Forelimb muscle (tissue), 1 donor: Measurements from ENCODE around the gene SSC4D. TPM values are rescaled to one million over a fixed set of nuclear protein-coding genes. Genes with fewer than 3 reads are reported as not detected.
"Not testable (repeated sequence)": the region's sequence is repeated elsewhere in the genome, so short reads cannot be mapped to it uniquely, and the experiment has no call there.

ENCODE experiments used
- DNase-seq: peaks from one replicate; pipeline ENCODE4 v3.0.0-alpha.2; 2013; ENCODE audit warnings: low read depth
- polyA plus RNA-seq: library from polyadenylated mRNA; unstranded; fragments of 120-200 nt; gene quantifications from one replicate; pipeline ENCODE4 v1.2.1, GENCODE V29; 2013; ENCODE audit not compliant: insufficient read length

SSC4D gene
- polyA plus RNA-seq, 1 donor, result 0.94 TPM

DNA sequence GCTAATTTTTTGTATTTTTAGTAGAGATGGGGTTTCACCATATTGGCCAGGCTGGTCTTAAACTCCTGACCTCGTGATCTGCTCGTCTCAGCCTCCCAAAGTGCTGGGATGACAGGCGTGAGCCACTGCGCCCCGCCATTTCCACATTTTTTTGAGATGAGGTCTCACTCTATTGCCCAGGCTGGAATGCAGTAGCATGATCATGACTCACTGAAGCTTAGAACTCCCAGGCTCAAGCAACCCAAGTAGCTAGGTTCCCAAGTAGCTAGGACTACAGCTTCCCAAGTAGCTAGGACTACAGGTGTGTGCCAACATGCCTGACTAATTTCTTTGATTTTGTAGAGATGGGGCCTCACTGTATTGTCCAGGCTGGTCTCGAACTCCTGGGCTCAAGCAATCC lies 11.6 kb upstream of the SSC4D start:
- not testable (repeated sequence) for DNase-seq

DNA sequence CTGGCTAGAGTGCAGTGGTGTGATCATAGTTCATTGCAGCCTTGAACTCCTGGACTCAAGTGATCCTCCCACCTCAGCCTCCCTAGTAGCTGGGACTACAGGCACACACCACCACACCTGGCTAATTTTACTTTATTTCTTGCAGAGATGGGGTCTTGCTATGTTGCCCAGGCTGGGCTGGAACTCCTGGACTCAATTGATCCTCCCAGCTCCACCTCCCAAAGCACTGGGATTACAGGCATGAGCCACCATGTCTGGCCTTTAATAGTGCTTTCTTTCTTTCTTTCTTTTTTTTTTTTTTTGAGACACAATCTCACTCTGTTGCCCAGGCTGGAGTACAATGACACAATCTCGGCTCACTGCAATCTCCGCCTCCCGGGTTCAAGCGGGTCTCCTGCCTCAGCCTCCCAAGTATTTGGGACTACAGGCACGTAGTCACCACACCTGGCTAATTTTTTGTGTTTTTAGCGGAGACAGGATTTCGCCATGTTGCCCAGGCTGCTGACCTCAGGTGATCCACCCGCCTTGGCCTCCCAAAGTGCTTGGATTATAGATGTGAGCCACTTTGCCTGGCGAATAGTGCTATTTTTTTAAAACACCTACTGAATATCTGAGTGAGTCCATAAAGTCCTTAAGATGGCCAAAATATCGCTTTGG lies 8.3 kb upstream of the SSC4D start:
- not testable (repeated sequence) for DNase-seq

DNA sequence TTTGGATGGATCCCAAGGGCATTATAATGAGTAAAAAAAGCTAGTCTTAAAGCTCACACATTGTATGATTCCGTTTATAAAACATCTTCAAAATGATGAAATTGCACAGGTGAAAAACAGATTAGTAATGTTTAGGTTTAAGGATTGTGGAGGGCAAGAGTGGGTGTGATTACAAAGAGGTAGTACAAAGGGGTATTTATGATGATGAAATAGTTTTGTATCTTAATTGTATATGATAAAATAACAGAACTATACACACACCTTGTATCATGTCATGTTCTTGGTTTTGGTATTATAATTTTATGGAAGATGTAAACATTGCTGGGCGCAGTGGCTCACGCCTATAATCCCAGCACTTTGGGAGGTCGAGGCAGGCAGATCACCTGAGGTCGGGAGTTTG lies 2.8 kb upstream of the SSC4D start:
- no peak for DNase-seq

DNA sequence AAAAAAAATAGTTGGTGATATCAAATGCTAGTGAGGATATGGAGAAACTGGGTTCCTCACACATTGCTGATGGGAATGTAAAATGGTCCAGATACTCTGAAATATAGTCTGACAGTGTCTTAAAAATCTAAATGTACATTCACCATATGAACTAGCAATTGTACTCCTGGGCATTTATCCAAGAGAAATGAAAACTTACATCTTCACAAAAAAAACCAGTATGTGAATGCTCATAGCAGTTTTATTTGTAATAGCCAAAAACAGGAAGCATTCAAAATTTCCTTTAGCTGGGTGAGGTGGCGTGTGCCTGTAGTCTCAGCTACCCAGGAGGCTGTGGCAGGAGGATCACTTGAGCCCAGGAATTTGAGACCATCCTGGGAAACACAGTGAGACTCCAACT lies 2.1 kb upstream of the SSC4D start:
- no peak for DNase-seq

DNA sequence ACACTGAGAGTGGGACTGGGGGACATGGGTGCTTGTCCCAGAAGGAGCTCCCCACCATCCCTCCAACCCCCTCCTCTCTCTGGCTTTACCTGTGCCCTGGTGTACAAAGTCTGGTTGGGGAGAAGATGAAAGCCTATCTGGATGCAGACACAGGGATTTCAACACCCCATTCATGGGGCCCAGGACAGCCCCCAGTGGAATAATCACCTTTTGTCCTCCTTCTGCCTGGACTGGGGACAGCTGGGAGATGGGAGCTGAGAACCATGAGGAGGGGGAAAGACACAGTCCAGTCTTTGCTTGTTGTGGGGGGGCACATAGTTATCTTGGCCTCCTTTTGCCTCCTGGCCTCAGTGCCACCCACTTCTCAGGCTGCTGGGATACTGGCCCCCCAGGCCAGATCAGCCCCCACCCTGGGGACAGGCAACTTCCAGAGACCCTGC lies 1.4 kb downstream of the SSC4D start:
- DNase-seq, result no peak

DNA sequence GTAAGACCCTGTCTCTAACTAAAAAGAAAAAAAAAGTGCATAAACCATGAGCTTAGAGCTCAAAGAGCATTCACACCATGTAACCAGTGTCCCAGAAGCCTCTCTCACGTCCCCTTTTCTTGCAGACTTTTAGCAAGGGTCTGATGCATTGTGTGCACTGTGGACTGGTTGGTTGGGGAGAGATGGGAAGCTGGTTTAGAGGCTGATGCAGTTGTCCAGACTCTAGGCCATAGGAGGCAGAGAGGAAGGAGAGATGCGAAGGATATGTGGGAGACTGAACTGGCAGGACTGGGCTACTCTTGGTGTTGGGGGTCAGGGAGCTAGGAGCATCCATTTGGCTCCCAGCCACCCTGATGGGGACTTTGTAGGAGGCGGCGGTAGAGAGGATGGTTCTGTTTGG lies 1.8 kb downstream of the SSC4D start:
- no peak for DNase-seq

DNA sequence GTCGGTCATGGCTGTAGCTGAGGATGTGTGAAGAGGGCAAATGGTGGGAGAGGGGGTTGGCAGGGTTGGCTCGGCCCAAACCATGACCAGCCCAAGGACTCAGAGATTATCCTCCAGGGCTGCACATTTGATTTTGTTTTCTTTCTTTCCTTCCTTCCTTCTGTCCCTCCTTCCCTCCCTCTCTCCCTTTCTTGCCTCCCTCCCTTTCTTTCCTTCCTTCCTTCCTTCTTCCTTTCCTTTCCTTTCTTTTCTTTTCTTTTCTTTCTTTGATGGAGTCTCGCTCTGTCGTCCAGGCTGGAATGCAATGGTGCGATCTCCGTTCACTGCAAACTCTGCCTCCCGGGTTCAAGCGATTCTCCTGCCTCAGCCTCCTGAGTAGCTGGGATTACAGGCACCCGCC lies 3.8 kb downstream of the SSC4D start:
- no peak for DNase-seq

DNA sequence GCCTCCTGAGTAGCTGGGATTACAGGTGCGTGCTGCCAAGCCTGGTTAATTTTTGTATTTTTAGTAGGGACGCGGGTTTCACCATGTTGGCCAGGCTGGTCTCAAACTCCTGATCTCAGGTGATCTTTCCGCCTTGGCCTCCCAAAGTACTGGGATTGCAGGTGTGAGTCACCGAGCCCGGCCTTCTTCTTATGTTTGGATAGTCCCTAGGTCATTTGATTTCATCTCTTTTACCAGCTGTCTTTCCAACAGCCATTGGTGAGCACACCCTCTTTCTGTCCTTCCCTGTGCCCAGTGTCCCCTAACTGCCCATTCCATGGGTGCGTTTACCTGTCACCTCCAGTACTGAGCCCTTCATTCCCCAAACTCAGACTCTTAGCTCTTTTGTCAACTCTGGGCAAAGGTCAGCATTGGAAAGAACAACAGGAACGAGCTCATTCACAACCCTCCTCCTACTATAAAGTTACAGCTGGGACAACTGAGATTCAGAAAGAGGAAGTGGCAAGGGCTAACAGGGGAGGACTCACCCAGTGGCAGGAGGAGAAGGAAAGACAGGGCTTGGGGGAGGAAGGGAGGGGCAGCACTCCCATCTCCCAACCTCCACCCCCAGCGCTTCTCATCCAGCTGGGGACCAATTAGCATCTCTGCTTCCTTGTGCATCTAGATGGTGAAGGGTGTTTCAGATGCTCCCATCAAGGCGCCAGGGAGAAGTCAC lies 5.6 kb downstream of the SSC4D start:
- no peak for DNase-seq

DNA sequence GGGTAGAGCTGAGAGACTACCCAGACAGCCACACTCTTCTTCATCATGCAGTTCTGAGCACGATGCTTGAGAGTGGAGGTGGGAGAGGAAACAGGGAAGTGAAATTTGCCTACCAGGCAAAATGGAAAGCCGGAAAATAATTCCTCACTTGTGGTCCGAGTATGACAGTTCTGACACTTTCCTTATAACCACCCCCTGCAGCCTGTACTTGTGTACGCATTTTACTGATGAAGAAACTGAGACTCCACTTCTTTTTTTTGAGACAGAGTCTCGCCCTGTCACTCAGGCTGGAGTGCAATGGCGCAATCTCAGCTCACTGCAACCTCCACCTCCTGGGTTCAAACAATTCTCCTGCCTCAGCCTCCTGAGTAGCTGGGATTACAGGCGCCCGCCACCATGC lies 6.4 kb downstream of the SSC4D start:
- DNase-seq, result not testable (repeated sequence)

DNA sequence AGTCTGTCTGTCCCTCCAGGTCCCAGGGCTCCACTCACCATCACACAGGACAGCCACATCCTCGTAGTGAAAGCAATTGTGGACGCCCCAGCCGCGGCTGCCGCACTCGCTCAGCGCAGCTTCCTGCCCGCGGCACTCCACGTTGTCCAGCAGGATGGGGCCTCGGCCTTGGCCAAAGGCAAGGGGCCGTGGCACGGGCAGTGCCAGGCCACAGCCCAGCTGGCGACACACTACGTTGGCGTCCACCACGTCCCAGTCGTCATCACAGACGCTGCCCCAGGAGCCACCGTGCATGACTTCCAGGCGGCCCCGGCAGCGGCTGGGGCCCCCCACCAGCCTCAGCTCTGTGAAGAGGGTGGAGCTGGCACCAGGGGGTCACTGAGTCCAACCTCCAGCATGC lies 9.2 kb downstream of the SSC4D start:
- no peak for DNase-seq

DNA sequence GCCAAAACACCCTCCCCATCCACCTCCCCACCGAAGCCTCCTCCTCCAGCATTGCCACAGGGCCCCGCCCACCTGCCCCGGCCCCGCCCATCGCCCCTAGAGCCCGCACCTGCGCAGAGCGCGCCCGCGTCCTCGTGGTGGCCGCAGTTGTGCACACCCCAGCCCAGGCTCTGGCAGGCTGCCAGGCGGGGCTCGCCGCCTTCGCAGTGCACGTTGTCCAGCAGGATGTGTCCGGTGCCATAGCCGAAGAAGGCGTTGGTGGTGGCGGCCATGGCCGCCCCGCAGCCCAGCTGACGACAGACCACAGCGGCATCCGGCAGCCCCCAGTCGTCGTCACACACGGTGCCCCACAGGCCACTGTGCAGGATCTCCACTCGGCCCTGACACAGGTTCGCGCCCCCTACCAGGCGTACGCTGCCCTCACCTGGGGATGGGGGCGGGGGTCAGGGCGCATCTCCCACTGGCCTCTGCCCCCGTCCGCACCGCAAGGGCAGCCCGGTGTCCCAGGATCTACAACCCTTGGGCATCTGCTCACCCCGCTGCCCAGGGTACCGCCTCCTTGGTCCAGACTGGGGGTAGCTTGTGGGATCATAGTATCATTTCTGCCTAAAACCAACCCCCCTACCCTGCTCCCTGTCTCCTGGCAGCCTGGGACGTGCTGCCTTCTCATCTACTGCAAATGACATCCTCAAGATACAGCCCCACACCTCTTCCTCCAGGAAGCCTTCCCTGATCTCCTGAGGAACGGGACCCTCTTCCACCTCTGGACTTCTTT lies 11.9 kb downstream of the SSC4D start:
- no peak for DNase-seq

DNA sequence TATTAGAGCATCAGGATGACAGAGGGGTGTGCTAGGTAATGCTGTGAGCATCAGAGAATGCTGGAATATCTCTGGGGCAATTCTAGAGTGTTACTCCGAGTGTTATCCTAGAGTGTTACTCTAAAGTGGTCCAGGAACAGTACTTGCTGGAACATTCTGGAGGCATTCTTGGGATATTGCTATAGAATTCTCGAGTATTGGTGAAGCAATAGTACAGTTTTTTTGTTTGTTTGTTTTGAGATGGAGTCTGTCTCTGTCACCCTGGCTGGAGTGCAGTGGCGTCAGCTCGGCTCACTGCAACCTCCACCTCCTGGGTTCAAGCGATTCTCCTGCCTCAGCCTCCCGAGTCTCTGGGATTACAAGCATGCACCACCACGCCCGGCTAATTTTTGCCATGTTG lies 12.6 kb downstream of the SSC4D start:
- no peak for DNase-seq

DNA sequence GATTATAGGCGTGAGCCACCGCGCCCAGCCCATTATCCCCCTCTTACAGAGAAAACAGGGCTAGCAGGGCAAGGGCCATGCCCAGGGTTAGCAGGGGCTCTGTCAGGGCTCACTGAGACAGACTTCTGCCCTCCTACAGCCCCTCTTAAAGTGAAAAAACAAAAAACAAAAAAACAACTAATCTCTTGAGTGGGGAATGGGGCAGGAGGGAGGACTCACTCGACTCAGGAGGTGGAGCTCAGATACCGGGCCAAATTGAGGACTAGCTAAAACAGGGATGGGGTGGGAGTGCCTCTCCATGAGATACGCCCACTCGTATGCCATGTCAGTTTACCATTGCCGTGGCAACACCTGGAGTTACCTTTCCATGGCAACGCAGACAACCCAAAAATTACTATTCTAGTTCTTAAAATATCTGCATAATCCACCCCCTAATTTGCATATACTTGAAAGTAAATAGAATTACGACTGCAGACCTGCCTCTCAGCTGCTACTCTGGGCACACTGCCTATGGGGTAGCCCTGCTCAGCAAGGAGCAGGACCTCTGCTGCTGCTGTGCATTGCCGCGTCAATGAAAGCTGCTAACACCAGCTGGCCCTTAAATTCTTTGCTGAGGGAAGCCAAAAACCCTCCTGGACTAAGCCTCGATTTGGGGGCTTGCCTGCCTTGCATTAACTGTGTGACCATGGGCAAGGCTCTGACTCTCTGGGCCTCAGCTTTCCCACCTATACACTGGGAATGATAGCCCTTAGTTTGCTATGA lies 13.4 kb downstream of the SSC4D start:
- no peak for DNase-seq

DNA sequence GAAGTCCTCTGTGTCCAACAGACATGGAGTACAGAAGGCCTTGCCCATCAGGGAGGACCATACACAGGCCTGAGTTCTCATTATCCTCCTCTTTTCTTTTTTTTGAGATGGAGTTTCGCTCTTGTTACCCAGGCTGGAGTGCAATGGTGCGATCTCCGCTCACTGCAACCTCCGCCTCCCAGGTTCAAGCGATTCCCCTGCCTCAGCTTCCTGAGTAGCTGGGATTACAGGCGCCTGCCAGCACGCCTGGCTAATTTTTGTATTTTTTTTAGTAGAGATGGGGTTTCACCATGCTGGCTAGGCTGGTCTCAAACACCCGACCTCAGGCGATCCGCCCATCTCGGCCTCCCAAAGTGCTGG lies 13.9 kb downstream of the SSC4D start:
- not testable (repeated sequence) for DNase-seq

DNA sequence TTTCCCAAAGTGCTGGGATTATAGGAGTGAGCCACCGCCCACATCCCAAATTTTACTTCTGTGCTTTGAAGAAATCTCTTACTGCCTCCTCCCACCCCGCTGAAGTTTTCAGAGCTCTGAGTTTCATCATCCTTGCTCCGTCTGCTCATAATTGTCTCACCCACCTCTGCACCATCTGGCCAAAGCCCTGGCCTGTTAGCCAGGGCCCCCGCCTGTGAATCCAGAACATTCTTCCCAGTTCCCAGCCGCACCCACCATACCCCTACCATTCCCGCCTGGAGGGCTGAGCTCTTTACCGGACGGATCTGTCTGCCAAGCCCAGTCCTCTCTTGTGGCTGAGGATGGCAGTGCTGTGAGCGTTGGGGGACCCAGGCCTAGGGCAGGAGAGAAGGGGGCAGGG lies 14.5 kb downstream of the SSC4D start:
- DNase-seq, result no peak

DNA sequence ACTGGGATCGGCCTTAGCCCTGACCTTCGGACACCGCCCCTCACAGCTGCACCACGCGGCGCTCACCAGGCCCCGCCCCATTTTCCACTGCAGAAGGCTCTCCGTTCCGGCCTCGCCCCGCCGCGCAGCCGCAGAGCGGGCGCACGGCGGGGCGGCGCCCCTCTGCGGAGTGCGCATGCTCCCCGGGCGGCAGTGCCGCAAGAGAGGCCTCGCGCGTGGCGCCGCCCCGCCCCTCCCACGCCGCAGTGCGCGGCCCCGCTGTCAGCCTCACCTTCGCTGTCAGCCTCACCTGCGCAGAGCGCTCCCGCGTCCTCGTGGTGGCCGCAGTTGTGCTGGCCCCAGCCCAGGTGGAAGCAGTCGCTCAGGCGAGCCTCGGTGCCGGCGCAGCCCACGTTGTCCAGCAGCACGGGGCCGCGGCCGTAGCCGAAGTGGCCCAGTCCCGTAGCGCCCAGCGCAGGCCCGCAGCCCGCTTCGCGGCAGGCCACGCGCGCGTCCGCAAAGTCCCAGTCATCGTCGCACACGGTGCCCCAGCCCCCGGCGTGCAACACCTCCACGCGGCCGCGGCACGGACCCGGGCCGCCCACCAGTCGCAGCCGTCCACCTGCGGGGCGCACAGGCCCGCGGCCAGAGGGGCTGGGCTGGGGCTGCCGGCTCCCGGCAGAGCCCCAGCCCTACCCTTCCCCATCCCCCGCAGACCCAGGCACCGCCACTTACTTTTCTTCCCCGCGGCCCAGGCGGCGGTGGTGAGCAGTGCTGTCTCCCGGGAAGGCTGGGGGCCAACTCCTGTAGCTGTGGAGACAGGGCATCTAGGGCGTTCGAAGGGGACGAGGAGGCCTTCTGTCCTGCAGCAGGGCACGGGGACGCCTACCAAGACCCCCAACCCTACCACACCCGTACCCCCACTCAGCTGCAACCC lies 16.1 kb downstream of the SSC4D start:
- DNase-seq, result peak; percentile 89

DNA sequence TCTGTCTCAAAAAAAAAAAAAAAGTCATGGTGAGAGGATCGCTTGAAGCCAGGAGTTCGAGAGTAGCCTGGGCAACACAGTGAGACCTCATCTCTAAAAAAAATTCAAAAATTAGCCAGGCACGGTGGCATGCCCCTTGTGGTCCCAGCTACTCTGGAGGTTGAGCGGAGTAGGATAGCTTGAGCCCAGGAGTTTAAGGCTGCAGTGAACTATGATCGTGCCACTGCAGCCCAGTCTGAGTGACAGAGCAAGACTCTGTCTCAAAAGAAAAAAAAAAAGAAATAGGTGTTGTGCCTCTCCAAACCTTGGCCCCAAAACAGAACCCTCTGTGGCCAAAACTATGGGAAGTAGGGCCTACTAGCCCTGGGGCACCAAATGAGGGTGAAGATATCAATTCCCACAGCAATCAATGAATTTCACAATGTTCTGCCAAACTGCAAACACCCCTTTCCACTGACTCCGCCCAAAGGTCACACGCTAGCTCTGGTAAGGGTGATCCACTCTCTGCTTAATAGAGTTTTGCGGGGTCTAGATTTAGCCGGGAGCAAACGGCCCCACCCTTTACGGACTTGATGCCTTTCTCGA lies 16.9 kb downstream of the SSC4D start:
- DNase-seq, result no peak

DNA sequence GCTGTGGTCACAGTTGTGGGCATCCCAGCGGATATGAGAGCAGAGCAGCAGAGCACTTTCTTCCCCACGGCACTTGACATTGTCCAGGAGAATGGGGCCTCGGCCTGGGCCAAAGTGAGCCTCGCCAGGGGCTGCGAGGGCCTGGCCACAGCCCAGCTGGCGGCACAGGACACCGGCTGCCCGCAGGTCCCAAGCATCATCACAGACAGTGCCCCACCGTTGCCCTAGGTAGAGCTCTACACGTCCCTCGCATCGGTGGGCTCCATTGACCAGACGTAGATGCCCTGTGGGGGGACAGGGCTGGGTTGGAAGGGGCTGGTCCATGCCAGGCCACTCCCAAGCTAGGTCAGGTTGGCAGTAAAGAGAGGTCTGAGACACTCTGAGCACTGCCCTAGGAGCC lies 19.4 kb downstream of the SSC4D start:
- DNase-seq, result no peak

DNA sequence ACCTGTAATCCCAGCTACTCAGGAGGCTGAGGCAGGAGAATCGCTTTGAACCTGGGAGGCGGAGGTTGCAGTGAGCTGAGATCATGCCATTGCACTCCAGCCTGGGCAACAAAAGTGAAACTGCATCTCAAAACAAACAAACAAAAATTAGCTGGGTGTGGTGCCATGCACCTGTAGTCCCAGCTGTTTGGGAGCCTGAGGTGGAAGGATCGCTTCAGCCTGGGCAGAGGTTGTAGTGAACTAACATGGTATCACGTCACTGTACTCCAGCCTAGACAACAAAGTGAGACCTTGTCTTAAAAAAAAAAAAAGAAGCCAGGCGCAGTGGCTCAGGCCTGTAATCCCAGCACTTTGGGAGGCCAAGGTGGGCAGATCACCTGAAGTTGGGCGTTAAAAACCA lies 21.7 kb downstream of the SSC4D start:
- not testable (repeated sequence) for DNase-seq

DNA sequence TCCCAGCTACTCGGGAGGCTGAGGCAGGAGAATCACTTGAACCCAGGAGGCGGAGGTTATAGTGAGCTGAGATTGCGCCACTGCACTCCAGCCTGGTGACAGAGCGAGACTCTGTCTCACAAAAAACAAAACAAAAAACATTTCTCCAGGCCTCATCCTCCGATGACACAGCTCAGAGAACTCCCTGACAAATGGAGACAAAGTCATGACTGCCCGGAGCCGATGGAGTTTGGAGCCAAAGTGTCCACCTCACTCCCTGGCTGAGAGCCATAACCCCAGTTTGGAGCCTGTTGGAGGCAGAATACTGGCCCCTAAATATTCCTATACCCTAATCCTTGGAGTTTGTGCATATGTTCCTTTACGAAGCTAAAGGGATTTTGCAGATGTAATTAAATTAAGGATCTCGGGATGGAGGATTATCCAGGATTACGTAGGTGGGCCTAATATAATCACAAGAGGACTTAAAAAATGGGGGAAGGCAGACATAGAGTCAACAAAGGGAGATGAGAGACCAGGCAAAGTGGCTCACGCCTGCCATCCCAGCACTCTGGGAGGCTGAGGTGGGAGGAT lies 22.7 kb downstream of the SSC4D start:
- no peak for DNase-seq
